ENCODE measurements around the gene VSIG10L. TPM values are rescaled to one million over a fixed set of nuclear protein-coding genes. Genes with fewer than 3 reads are reported as not detected.

The VSIG10L gene
- total RNA-seq, 1 experiment from 2014 or later = 0.58 TPM

DNA sequence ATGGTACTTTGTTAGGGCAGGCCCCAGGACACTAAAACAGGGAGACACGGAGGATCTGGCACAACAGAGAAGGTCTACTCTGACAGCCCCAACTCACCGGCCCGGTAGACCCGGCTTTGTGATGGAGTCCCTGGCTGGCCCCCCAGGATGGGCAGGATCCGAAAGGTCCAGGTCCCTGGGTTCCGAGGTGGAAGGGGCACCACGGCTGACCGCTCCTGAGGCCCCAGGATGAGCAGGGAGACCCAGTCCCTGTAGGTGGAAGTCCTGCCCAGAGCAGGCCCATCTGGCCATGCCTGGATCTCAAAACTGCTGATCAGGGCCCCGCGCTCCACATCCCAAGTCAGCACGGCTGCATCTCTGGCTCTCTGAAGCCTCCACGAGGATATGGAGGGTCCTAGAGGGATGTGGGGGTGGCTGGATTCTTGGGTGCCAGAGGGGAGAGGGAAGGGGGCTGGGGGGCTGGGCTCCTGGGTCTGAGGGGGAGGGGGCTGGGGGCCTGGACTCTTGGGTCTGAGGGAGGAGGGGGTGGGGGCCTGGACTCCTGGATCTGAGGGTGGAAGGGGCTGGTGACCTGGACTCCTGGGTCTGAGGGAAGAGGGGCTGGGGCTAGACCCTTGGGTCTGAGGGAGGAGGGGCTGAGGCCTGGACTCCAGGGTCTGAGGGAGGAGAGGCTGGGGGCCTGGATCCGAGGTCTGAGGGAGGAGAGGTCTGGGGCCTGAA is 4.6 kb downstream of the VSIG10L start:
- Mint-ChIP-seq H3K4me1 (ENCODE audit: insufficient read depth, unreplicated experiment) (peaks cover 11% of the 10 kb centered on the region), H3K27me3 (ENCODE audit: insufficient read depth, unreplicated experiment) (no peaks in the 10 kb centered on the region), H3K9me3 (ENCODE audit: unreplicated experiment) (peaks cover 15% of the 10 kb centered on the region), H3K36me3 (ENCODE audit: insufficient read depth, unreplicated experiment) (no peaks in the 10 kb centered on the region), H3K27ac (ENCODE audit: low read depth, unreplicated experiment) (no peak overlapping the region), H3K4me3 (ENCODE audit: unreplicated experiment) (no peak overlapping the region)
- ChIA-PET POLR2A (interaction anchor here (2.5 kb wide), 1 partner anchor 28 kb away, joined by 11 read pairs; the partner anchor contains the start of gene ETFB), CTCF (interaction anchor here (0.6 to 2.2 kb wide), 14 partner anchors 9 to 447 kb away, joined by 3 to 15 read pairs (median 4); no protein-coding TSS in a partner anchor)
- intact Hi-C loops (cut with micrococcal nuclease) = no loop called here
- no TSS peak for BruUV-seq (replicated peaks)
- DNase-seq (ENCODE audit: unreplicated experiment) = no peak
- TF ChIP-seq, protein P1, sequence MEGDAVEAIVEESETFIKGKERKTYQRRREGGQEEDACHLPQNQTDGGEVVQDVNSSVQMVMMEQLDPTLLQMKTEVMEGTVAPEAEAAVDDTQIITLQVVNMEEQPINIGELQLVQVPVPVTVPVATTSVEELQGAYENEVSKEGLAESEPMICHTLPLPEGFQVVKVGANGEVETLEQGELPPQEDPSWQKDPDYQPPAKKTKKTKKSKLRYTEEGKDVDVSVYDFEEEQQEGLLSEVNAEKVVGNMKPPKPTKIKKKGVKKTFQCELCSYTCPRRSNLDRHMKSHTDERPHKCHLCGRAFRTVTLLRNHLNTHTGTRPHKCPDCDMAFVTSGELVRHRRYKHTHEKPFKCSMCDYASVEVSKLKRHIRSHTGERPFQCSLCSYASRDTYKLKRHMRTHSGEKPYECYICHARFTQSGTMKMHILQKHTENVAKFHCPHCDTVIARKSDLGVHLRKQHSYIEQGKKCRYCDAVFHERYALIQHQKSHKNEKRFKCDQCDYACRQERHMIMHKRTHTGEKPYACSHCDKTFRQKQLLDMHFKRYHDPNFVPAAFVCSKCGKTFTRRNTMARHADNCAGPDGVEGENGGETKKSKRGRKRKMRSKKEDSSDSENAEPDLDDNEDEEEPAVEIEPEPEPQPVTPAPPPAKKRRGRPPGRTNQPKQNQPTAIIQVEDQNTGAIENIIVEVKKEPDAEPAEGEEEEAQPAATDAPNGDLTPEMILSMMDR (IDR thresholded peaks at IDR 0.05; ENCODE audit: unreplicated experiment) = no peak

- Mint-ChIP-seq H3K9me3 (ENCODE audit: unreplicated experiment) (peaks cover 37% of the 10 kb centered on the region), H3K27ac (ENCODE audit: low read depth, unreplicated experiment) (no peak overlapping the region), H3K36me3 (ENCODE audit: insufficient read depth, unreplicated experiment) (peaks cover 7% of the 10 kb centered on the region), H3K27me3 (ENCODE audit: insufficient read depth, unreplicated experiment) (no peaks in the 10 kb centered on the region), H3K4me1 (ENCODE audit: insufficient read depth, unreplicated experiment) (no peaks in the 10 kb centered on the region), H3K4me3 (ENCODE audit: unreplicated experiment) (no peak overlapping the region)
- intact Hi-C loops (cut with micrococcal nuclease) = no loop called here
- POLR2A ChIA-PET = no interaction called here
- CTCF ChIA-PET = interaction anchor here (0.5 to 0.7 kb wide), 2 partner anchors 59 to 99 kb away, joined by 4 to 9 read pairs; no protein-coding TSS in a partner anchor
- TF ChIP-seq, protein P1 (IDR thresholded peaks at IDR 0.05; ENCODE audit: unreplicated experiment) = no peak
- DNase-seq (ENCODE audit: unreplicated experiment) = no peak
- BruUV-seq (replicated peaks) = no TSS peak
Measured at GRCh38 chr19:51333836-51334460, 8.0 kb downstream of the VSIG10L start.

GRCh38 chr19:51331716-51332115 is 10.2 kb downstream of the VSIG10L start:
- intact Hi-C loops (cut with micrococcal nuclease) = no loop called here
- TF ChIP-seq, protein P1 (IDR thresholded peaks at IDR 0.05; ENCODE audit: unreplicated experiment) = no peak
- H3K36me3 Mint-ChIP-seq (ENCODE audit: insufficient read depth, unreplicated experiment) = peaks cover 7% of the 10 kb centered on the region
- H3K4me3 Mint-ChIP-seq (ENCODE audit: unreplicated experiment) = no peak overlapping the region
- no peak for DNase-seq (ENCODE audit: unreplicated experiment)
- ChIA-PET POLR2A (no interaction called here), CTCF (no interaction called here)
- H3K9me3 Mint-ChIP-seq (ENCODE audit: unreplicated experiment) = peaks cover 37% of the 10 kb centered on the region
- no peaks in the 10 kb centered on the region for H3K4me1 Mint-ChIP-seq (ENCODE audit: insufficient read depth, unreplicated experiment)
- no TSS peak for BruUV-seq (replicated peaks)
- no peak overlapping the region for H3K27ac Mint-ChIP-seq (ENCODE audit: low read depth, unreplicated experiment)
- H3K27me3 Mint-ChIP-seq (ENCODE audit: insufficient read depth, unreplicated experiment) = no peaks in the 10 kb centered on the region

- no peak for DNase-seq (ENCODE audit: unreplicated experiment)
- H3K27me3 Mint-ChIP-seq (ENCODE audit: insufficient read depth, unreplicated experiment) = no peaks in the 10 kb centered on the region
- ChIA-PET CTCF (interaction anchor here (0.6 kb wide), 1 partner anchor 208 kb away, joined by 3 read pairs; no protein-coding TSS in a partner anchor), POLR2A (no interaction called here)
- H3K4me1 Mint-ChIP-seq (ENCODE audit: insufficient read depth, unreplicated experiment) = no peaks in the 10 kb centered on the region
- peaks cover 7% of the 10 kb centered on the region for H3K36me3 Mint-ChIP-seq (ENCODE audit: insufficient read depth, unreplicated experiment)
- H3K4me3 Mint-ChIP-seq (ENCODE audit: unreplicated experiment) = no peak overlapping the region
- H3K9me3 Mint-ChIP-seq (ENCODE audit: unreplicated experiment) = peaks cover 37% of the 10 kb centered on the region
- BruUV-seq (replicated peaks) = no TSS peak
- intact Hi-C loops (cut with micrococcal nuclease) = no loop called here
- TF ChIP-seq, protein P1 (IDR thresholded peaks at IDR 0.05; ENCODE audit: unreplicated experiment) = no peak
- H3K27ac Mint-ChIP-seq (ENCODE audit: low read depth, unreplicated experiment) = no peak overlapping the region
Measured at GRCh38 chr19:51331193-51331592, 10.7 kb downstream of the VSIG10L start.
